ENCODE measurements around the gene HEATR5A. TPM values are rescaled to one million over a fixed set of nuclear protein-coding genes. Genes with fewer than 3 reads are reported as not detected.
A peak's percentile ranks its signal among the peaks of the same experiment; 100 is the strongest.

Gene HEATR5A
- total and polyA plus RNA-seq, 2 donors from 2014 or later: 8.0 to 30.4 TPM

DNA sequence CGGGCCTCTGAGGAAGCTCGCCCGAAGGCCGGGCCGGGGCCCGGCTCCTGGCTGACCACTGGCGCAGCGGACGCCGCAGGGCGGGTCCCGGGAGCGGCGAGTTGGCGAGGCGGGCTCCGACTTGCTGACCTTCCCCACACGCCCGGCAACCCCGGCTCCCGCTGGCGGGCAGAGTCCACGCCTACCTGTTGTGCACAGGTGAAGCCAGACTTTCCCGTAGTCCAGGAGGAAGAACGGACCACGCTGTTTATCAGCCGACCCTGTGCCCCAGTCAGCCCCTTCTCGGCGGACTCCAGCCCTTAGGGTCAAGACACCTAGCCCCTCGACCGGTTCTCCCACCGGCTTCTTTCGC lies 407 bp downstream of the HEATR5A start:
- H3K4me3 ChIP-seq (ENCODE audit: low read length in 3 of 3): peak overlapping the region; percentile 85 to 98 (median 94)
- peaks cover 2 to 11% (median 3%) of the 10 kb centered on the region in 3 donors for H3K4me1 ChIP-seq (ENCODE audit: control insufficient read depth in 2 of 3, insufficient read depth in 2 of 3, low read depth in 1 of 3, low read length in 3 of 3)
- TF ChIP-seq, protein P1, sequence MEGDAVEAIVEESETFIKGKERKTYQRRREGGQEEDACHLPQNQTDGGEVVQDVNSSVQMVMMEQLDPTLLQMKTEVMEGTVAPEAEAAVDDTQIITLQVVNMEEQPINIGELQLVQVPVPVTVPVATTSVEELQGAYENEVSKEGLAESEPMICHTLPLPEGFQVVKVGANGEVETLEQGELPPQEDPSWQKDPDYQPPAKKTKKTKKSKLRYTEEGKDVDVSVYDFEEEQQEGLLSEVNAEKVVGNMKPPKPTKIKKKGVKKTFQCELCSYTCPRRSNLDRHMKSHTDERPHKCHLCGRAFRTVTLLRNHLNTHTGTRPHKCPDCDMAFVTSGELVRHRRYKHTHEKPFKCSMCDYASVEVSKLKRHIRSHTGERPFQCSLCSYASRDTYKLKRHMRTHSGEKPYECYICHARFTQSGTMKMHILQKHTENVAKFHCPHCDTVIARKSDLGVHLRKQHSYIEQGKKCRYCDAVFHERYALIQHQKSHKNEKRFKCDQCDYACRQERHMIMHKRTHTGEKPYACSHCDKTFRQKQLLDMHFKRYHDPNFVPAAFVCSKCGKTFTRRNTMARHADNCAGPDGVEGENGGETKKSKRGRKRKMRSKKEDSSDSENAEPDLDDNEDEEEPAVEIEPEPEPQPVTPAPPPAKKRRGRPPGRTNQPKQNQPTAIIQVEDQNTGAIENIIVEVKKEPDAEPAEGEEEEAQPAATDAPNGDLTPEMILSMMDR (IDR thresholded peaks at IDR 0.05; ENCODE audit: borderline replicate concordance, extremely low read depth, insufficient read depth): no peak
- peak overlapping the region; percentile 79 to 93 (median 81) for H3K9ac ChIP-seq (ENCODE audit: low read length in 3 of 3)
- intact Hi-C loops (cut with DNase I): no loop called here
- H3K27ac ChIP-seq (ENCODE audit: low read depth in 2 of 2, low read length in 2 of 2): peak overlapping the region; percentile 84 to 85
- H3K36me3 ChIP-seq (ENCODE audit: control insufficient read depth in 2 of 3, insufficient read depth in 3 of 3, low read length in 3 of 3): no peaks in the 10 kb centered on the region
- DNase-seq (peak; percentile 51 to 94 (median 71)), FAIRE-seq (no peak)
- no peaks in the 10 kb centered on the region for H3K9me3 ChIP-seq (ENCODE audit: control insufficient read depth in 2 of 3, insufficient read depth in 1 of 3, low read length in 3 of 3)
- no peaks in the 10 kb centered on the region for H3K27me3 ChIP-seq (ENCODE audit: control insufficient read depth, insufficient read depth, low read length)

DNA sequence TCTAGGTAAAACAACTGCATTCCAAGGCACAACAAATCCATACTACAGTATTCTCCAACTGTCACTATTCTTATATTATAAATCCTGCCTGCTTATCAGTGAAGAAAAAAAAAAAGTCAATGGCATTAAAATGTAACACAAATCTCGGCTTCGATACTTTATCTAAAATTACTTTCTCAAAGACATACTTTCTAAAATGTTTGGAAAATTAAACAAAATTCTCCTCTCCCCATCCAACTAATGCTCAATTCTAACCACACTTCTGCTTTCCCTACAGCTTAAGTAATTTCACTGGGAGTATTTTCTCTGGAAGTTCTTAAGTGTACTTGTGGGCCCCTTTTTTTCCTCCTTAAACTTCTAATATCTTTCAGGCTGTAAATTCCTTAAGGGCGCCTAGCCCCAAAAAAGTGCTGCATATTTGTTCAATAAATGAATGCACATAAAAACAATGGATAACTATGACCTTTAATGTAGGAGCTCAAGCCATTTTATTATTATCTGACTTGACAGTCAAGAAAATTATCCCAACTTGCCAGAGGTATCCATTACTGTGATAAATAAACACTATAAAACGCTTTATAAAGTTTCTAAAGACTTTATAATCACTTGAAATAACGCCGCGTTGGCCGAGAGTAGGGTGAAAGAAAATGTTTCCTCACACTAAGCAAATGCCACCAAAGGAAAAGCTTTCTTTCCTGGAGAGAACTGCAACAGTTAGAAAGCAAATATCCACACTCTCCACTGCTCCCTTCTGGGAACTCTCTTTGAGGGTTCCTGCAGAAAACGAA lies 977 bp downstream of the HEATR5A start:
- FAIRE-seq: no peak
- peak in 1 of 5 donors; percentile 20 for DNase-seq
- TF ChIP-seq, protein P1 (IDR thresholded peaks at IDR 0.05; ENCODE audit: borderline replicate concordance, extremely low read depth, insufficient read depth): no peak
- Histone ChIP-seq H3K36me3 (ENCODE audit: control insufficient read depth in 2 of 3, insufficient read depth in 3 of 3, low read length in 3 of 3) (no peaks in the 10 kb centered on the region), H3K27ac (ENCODE audit: low read depth in 2 of 2, low read length in 2 of 2) (peak overlapping the region; percentile 84 to 85), H3K9ac (ENCODE audit: low read length in 3 of 3) (peak overlapping the region; percentile 20 to 81 (median 50)), H3K9me3 (ENCODE audit: control insufficient read depth in 2 of 3, insufficient read depth in 1 of 3, low read length in 3 of 3) (no peaks in the 10 kb centered on the region), H3K4me1 (ENCODE audit: control insufficient read depth in 2 of 3, insufficient read depth in 2 of 3, low read depth in 1 of 3, low read length in 3 of 3) (peaks cover 2 to 11% (median 3%) of the 10 kb centered on the region in 3 donors), H3K4me3 (ENCODE audit: low read length in 3 of 3) (peak overlapping the region; percentile 85 to 98 (median 94)), H3K27me3 (ENCODE audit: control insufficient read depth, insufficient read depth, low read length) (no peaks in the 10 kb centered on the region)
- intact Hi-C loops (cut with DNase I): no loop called here

DNA sequence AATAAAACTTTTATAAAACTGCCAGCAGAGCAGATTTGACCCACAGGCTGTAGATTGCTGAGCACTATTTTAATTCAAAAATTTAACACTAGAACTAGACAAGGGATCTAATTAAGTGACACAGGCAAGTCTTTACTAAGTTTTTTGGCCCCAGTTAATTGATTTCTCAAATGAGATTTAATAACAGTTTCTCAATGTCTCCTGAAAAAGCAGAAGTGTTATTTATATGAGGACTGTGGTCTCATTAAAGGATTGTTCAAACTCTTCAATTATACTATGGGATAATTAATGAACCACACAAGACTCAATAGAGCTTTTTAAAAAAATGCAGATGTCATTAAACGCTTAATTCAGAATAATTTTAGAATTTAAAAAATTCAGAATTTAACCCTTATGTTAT lies 1.9 kb downstream of the HEATR5A start:
- DNase-seq (no peak), FAIRE-seq (no peak)
- Histone ChIP-seq H3K4me3 (ENCODE audit: low read length in 3 of 3) (peak overlapping the region in 1 of 3 donors; percentile 13), H3K36me3 (ENCODE audit: control insufficient read depth in 2 of 3, insufficient read depth in 3 of 3, low read length in 3 of 3) (no peaks in the 10 kb centered on the region), H3K27ac (ENCODE audit: low read depth in 2 of 2, low read length in 2 of 2) (no peak overlapping the region), H3K9ac (ENCODE audit: low read length in 3 of 3) (no peak overlapping the region), H3K4me1 (ENCODE audit: control insufficient read depth in 2 of 3, insufficient read depth in 2 of 3, low read depth in 1 of 3, low read length in 3 of 3) (peaks cover 2 to 11% (median 3%) of the 10 kb centered on the region in 3 donors), H3K27me3 (ENCODE audit: control insufficient read depth, insufficient read depth, low read length) (no peaks in the 10 kb centered on the region), H3K9me3 (ENCODE audit: control insufficient read depth in 2 of 3, insufficient read depth in 1 of 3, low read length in 3 of 3) (no peaks in the 10 kb centered on the region)
- TF ChIP-seq, protein P1 (IDR thresholded peaks at IDR 0.05; ENCODE audit: borderline replicate concordance, extremely low read depth, insufficient read depth): no peak
- intact Hi-C loops (cut with DNase I): no loop called here

Measured in kidney (tissue), 14 donors.